GOT3 (cell line): Measurements from ENCODE around the gene RAD50.
A peak's percentile ranks its signal among the peaks of the same experiment; 100 is the strongest.
"Not testable (repeated sequence)": the region's sequence is repeated elsewhere in the genome, so short reads cannot be mapped to it uniquely, and the experiment has no call there.

Experiments used
- DNase-seq: peaks from one replicate; lab custom pipeline; 2025; ENCODE audit warnings: mixed read lengths; lab: John Stamatoyannopoulos, UW

Gene RAD50

DNA sequence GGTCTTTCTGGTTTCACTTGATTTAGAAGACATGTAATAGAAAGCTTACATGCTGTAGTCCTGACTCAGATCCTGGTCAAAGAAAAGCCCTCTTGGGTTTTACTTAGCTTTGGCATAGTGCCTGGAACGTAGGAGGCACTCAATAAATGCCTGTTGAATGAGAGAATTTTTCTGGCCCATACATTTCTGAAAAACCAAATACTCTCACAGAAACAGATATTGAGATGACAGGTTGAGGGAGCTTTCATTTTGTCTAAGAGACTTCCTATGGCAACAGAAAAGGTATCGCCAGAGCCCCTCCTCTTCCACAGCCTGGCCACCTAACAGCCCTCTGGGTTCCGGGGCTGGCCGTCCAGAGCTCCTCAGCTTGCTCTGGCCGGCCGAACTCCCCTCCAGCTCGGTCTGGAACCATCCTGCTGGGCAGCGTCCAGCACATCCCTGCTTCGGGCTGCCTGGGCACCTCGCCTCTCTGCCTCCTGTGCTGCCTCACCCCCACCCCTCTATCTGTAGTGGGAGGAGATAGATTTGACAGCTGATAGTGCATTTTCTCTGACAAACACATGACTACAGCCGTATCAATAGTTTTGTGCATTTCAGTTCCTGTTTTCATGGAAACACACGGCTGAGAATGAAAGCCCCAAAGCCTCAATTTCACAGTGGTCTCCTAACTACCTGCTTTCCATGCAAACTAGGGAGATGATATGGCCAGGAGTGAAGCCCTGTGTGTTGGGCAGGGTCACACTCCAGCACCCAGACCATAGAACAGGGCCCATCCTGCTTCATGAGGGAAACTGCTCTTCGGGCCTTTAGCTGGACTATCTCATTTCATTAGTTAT lies 118.1 kb downstream of the RAD50 start:
- no peak for DNase-seq

DNA sequence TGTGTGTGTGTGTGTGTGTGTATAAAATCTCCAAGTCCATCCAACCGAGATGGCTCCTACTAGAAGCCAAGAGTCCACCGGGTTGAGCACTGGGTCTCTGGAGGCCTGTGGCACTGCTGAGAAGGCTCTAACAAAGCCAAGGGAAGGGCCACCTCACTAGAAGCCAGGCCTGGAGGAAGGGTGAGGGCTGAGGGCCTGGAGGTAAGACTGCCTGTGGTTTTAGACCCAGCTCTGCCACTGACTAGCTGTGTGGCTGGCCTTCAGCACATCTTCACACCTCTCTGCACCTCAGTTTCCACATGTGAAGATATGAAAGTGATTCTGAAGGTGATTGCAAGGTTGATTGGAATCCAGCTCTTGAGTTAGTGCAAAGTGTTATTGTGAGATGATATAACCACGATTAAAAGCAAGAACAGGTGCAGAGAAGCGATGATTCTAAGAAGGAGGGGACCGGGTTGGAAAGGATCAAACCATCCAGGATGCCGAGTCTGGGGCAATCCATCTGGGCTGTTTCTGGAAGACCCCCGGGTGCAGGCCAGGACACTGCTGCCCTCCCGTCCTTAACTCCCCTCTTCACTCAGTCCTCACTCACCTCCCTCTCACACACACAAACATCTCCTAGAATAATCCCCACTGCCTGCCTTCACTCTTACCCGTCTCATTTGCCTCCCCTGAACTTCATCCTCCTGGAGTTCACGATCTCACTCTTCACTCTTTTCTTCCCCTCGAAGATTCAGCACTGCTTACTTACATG lies 119.3 kb downstream of the RAD50 start:
- DNase-seq = no peak

DNA sequence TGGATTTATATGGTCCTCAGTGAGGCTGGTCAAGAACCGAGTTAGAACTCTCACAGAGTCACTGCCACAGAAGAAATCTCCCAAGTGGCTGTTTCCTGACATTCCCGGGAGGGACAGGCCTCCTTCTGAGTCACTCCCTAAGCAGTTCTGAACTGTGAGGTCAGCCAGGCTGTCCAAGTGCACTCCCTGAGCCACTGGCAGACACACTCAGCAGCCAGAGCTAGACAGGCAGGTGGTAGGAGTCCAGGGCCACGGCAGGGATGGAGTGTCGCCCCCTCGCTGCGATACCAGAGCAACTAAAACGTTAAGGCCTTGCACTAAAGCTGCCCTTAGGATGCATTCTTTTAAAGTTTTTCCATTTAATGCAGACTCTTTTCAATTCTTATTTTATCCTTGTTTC lies 120.4 kb downstream of the RAD50 start:
- peak; percentile 46 for DNase-seq

DNA sequence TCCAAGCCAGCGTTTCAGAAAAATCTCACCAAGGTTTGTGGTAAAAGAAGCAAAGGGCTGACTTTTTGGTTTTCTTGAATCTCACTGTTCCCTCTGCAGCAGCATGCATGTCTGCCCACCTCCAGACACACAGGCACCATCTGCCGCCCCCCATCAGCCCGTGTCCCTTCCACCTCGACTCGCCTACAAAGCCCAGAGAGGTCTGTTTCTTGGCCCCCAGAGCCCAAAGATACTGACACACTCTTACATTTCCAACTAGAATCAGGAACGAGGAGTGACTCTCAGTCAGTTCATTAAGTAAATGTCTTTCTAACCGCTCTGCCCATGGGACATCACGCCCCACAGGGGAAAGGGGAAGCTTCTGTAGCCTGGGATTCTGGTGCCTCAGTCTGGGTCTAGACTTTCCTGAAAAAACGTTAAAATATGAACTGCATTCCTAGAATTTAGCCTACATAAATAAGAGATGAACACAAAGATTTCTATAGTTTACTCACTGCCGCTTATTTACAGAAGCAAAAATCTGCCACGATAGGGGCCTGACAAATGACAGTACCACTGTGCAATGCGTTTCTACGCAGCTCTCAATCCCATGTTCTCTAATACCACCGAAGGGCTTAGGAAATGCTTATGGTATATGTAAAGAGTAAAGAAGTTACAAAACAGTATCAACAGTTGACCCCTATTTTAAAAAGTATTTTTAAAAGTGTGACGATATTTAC lies 121.1 kb downstream of the RAD50 start:
- DNase-seq = no peak

DNA sequence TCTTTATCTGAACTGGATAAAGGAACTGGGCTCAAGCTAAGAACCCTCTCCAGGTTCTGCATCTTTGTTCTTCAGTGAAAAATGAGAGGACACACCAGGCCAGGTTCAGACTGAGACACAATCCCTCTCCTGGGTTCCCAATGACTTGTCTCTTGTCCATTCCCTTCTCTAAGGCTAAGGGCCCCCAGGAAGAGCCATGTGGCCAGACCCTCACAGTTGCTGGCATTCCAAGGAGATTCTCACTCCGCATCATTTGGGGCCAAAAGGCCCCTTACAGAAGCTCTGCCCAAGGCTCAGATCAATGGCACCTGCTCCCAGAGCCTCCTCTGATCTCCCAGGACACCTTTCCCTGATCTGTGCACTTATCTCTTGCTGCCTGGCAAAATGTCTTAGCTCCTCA lies 122.0 kb downstream of the RAD50 start:
- no peak for DNase-seq

DNA sequence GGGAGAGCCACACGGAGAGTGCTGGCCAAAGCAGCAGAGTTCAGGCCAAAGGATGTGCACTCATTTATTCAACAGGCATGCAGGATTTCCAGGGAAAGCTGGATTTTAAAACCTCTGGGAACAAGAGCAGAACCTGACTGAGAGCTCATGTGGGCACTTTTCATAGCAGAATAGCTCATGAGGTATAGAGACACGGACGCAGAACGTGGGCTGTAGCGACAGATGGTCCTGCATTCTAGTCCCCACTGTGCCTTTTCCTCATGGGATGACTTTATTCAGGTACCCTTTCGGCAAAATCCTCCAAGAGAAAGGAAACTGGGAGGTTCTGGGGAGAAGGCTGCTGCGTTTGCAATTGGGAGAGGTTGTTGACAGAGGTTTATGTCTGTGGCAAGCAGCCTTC lies 122.4 kb downstream of the RAD50 start:
- DNase-seq = no peak

DNA sequence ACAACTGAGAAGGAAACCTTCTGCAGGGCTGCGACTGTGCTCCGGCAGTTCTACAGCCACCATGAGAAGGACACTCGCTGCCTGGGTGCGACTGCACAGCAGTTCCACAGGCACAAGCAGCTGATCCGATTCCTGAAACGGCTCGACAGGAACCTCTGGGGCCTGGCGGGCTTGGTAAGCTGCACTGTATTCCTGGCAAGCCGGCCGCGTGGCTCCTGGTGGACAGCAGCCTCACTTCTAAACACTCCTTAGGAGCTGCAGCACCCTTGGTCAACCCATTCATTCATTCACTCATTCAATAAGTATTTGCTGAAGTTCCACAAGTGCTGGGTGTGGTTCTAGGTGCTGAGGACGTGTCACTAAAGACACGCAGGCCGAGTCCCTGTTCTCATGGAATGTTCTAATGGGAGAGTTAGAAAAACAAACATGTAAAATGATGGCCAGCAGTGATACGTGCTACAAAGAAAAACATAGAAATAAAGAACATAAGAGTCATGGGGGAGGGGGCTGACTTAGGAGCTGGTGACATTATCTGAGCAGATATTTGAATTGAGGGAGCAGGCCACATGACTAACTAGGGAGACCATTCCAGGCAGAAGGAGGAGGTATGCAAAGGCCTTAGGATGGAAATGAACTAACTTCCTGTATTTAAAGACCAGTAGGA lies 123.1 kb downstream of the RAD50 start:
- DNase-seq = no peak

DNA sequence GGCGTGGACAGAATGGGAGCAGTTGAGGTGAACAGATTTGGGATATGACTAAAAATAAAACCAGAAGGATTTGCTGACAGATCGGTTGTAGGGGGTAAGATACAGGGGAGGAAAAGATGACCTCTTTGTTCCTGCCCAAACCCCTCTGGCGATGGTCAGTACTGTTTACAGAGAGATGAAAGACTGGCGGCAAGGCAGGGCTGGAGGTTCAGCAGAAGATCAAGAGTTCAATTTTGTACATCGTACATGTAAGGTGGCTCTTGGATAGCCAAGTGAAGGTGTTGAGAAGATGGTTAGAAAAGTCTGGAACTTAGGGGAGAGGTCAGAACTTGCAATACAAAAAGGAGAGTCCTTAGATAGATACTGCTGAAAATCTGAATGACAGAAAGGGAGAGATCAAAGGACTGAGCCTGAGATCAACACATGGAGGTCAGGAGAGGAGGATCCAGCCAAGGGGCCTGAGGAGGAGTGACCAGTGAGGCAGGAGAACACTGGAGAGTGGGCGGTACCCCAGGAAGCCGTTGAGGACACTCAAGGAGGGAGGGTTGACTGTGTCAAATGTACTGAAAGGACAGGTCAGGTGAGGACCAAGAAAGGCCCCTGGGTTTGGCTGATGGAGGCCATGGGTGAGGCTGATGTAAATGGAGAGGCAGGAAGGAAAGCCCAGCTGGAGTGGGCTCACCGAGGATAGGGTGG lies 124.2 kb downstream of the RAD50 start:
- no peak for DNase-seq

DNA sequence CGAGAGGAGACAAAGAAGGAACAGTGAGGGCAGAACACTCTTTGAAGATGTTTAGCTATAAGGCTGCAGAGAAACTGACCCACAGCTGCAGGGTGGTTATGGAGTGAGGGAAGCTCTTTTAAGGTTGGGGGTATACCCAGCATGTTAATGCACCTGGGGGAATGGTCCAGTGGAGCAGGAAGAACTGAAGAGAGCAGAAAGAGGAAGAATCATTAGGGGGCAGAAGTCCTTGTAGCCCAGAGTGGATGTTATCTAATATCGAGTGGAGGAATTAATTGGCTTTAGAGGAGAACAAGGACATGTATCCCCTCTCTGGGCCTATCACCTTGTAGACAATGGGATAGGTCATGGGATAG lies 124.7 kb downstream of the RAD50 start:
- DNase-seq = no peak

DNA sequence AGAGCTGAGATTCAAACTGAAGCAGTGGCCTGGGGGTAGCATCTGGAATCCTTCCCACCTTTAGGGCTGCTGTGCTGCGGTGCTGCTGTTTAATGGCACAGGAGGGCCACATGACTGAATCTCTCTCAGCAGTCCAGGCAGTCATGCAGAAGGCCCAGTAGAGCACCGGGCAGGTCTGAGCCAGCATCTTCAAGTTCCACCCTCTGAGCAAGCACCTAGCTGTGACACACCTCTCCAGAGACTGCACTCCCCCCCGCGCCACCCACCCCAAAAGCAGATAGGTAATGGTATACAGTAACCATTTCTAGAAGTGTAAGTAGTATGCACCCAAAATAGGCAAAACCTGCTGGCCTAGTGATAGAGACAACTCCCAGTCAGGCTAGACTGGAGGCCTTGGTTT lies 125.2 kb downstream of the RAD50 start:
- DNase-seq = no peak

DNA sequence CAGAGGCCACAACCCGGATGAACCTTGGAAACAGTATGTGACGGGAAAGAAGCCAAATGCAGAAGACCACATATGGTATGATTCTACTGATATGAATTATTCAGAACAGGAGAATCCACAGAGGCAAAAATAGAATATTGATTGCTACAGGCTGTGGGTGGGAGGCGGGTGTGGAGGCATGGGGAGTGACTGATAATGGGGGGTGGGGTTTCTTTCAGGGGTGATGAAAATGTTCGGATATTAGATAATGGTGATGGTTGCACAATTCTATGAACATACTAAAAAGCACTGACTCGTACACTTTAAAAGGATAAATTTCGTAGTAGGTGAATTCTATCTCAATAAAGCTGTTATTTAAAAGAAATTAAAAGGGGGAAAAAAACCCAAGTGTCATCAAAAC lies 127.7 kb downstream of the RAD50 start:
- DNase-seq = no peak

DNA sequence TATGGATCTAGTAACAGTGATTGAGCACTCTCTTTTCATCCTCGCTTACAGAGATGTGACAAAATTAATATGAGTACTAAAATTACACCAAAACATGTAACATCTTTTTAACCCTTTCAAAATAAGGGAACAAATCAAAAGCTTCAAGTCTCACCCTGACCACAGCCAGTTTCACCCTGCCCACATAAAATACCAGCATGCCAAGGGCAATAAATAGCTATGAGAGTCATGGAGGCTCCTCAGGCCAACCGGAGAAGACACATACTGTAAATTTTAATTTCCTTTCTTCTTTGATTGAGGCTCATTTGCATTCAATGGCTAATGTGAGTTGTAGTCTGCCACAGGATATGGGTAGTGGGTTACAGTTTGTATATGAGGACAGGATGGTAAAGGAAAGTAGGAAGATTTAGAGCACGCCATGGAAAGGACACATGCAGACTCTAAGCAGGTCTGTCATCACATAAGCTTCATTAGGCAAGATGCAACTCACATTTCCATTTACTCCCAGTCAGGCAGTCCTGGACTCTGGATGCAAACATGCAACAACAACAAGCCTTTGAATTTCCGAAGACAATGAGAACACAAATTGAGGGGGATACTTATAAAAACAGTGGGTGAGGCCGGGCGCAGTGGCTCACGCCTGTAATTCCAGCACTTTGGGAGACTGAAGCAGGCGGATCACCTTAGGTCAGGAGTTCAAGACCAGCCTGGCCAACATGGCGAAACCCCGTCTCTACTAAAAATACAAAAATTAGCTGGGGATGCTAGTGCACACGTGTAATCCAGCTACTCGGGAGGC lies 128.3 kb downstream of the RAD50 start:
- no peak for DNase-seq

DNA sequence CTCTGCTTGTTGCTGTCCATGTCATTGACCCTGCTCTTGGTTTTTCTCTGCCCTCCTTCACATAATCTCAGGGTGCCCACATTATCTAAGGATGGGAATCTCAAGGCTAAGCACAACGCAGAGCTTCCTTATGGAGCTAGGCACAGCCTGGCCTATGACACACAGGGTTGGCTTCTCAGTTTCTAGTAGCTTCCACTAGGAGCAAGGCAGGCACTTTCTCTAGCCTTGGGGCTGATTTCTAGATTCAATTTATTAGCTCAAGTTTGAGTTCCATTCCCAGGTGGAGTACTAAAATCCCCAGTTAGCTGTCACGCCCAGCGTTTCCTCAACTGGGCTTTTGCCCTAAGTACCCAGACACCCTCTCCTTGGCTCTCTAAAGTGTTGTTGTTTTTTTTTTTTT lies 129.4 kb downstream of the RAD50 start:
- DNase-seq = no peak

DNA sequence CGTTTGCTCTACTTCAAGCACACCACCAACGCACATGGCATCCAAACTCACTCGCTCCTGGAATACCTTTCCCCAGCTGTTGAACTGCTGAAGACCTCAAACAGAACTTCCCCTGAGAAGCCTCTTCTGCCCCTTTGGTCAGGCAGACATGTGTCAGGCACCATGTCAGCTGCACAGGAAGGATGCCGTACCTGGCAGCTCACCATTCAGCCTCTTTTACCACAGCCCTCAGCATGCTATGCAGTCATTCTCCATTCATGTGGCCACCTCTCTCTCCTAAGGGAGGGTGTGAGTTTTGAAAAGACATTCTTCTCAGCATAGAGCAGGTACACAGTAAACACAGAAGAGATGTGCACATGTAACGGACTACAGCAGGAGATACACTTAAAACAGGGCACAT lies 131.2 kb downstream of the RAD50 start:
- DNase-seq = no peak

DNA sequence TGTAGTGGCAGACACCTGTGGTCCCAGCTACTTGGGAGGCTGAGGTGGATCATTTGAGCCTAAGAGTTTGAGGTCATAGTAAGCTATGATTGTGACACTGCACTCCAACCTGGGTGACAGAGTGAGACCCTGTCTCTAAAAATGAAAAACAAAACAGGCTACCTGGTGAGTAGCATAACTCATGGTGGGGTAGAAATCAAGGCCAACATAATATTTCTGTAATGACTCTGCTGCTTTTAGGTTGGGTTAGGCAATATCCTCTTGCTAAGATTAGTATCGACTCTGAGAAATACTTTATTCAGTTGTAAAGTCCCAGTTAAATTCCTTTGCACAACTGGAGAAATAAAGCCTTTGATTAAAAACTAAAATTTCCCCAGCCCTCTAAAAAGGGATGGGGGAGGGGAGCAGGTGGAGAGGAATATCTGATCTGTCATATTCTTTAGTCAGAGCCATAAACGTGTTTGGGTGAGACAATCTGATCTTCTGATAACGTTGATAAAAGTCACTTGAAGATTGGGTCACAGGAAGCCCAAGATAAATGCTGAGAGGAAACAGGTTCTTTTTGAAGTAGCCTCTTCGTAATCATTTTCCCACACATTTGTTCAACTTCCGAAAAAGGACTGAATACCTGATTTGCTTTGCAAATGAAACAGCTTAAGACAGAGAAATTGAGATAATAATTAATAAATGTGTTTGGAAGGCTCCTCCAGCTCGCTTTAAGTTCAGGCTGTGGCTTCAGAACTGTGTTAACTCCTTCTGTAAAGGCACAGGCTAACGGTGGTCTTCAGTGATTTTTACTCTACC lies 132.0 kb downstream of the RAD50 start:
- DNase-seq = no peak

DNA sequence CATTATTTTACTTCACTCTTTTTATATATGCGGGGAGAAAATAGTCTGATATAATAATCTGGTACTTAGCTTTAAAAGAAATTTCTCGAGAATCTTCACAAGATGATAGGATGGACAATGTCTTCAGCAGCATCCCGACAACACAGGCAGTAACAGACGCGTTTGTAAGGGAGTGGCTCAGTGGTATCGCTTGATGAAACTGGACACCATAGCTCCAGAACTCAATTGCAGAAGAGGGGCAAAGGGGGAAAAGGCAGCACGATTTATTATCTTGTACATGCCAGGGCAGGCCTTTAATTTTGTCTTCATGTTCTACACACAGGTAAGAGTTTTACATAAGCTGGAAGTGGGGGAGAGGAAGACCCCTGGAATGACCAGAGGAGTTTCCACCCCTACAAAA lies 132.7 kb downstream of the RAD50 start:
- no peak for DNase-seq

DNA sequence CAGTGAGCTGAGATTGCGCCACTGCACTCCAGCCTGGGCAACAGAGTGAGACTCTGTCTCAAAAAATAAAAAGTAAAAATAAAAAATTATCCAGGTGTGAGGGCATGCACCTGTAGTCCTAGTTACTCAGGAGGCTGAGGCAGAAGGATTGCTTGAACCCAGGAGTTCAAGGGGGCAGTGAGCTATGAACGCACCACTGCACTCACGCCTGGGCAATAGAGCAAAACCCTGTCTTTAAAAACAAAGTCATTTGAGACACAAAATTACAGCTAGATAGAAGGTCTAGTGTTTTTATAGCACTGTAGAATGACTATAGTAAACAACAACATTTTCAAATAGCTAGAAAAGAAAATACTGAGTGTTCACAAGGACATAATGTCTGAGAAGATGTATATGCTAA lies 133.4 kb downstream of the RAD50 start:
- DNase-seq = no peak

DNA sequence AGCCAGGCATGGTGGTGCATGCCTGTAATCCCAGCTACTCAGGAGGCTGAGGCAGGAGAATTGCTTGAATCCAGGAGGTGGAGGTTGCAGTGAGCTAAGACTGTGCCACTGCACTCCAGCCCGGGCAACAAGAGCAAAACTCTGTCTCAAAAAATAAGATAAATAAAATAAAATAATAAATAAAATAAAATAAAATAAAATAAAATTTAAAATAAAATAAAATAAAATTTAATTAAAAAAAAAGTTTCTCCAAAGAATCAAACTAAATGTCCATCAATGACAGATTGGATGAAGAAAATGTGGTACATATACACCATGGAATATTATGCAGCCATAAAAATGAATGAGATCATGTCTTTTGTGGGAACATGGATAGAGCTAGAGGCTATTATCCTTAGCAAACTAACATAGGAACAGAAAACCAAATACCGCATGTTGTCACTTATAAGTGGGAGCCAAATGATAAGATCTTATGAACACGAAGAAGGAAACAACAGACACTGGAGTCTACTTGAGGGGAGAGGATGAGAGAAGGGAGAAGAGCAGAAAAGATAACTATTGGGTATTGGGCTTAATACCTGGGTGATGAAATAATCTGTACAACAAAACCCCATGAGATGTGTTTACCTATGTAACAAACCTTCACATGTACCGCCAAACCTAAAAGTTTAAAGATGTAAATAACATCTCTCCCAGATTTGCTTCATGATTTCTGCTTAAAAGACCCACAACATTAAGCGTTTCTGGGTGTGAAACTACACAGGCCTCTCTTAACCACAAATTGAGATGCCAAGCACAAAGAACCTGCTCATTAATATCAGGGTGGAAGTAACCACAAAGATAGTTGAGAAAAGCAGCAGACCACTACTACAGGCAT lies 135.2 kb downstream of the RAD50 start:
- not testable (repeated sequence) for DNase-seq

DNA sequence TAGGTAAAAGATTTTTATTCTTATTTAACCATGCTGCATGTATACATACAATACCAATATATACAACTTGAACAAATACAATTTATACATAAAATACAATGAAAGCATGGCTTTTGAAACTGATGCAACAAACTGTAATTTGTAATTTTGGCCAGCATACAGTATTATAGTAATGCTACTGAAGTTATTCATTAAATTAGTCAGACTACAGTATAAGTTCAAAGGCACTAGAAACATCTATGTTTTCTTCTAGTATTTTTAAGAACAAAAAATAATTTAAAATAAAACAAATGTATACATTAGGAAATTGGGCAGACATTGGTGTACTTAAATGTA lies 135.8 kb downstream of the RAD50 start:
- DNase-seq = no peak
